Measurements from ENCODE around the gene CPED1.

Gene CPED1

GRCh38 chr7:121323515-121324302 is 335.2 kb downstream of the CPED1 start:
- DNase-seq (ENCODE audit: low read depth): no peak

DNA sequence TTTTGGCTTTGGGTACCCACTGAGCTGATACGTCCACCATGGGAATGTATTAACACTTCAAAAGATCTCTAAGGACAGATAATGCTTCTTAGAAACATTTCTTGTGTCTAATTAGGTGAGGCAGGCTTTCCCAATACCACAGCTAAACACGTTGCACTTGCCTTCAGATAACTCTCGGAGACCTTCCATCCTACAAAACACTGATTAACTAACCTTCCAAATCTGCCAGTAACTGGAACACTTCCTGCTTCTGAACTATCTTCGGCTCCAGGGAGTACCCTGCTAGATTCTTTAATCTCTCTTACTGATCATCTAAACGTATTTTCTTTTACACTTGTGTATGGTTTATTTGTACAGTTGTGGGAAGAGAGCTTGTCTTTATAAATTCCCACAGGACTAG is 339.2 kb downstream of the CPED1 start:
- no peak for DNase-seq (ENCODE audit: low read depth)

DNA sequence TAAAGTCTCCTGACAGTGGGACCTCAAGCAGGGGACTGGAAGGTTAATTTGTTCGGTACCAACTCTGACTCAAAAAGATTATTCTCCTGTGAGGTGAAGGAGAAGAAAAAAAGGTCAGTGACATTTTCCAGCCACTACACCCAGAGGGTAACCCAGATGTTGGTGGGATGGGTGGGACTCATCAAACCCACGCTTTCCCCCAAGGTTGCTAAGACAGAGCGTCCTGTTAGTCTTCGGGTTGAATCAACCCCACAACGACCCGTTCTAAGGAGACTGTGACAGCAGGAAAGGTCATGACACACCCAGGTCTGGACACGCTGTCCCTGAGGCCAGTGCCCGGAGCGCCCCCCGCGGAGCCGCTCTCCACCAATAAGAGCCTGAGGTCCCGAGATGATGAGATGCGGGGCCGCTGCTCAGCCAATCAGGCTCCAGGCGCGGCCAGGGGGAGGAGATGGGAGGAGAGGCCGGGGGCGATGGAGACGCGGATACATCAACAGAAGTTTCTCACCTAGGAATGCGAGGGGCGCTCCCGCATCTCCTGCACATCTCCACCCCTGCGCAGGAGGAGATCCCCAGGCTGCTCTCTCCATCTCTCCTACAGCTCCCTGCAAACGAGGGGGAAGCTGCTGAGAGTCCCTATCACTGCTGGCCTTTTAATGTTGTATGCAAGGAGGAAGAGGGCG is 340.1 kb downstream of the CPED1 start, which contains the start of gene WNT16:
TSS of gene WNT16 (plus strand) at position 493 of the 683 bp plus-strand sequence. CDS start 293 bp downstream, outside the sequence.
- DNase-seq (ENCODE audit: low read depth): no peak

- no peak for DNase-seq (ENCODE audit: low read depth)
Measured at GRCh38 chr7:121329191-121330052, 340.9 kb downstream of the CPED1 start.

GRCh38 chr7:121330053-121330833 is 341.7 kb downstream of the CPED1 start:
- no peak for DNase-seq (ENCODE audit: low read depth)

DNA sequence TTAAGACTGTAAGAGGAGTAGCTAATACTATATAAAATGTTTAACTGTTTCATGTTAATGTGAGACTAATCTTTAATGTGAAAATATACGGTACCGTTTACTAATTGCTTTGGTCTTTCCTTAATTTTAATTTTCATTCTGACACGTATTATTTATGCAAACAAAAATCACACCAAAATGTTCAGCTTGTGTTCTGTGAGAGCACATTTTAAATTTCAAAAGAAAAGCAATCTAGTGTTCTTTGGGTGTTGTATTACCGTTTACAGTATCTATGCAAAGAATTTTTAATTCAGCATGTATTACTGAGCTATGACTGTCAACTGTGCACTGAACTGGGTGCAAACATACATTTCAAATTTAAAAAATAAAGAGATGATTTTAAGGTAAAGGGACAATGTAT is 342.5 kb downstream of the CPED1 start:
- no peak for DNase-seq (ENCODE audit: low read depth)

DNA sequence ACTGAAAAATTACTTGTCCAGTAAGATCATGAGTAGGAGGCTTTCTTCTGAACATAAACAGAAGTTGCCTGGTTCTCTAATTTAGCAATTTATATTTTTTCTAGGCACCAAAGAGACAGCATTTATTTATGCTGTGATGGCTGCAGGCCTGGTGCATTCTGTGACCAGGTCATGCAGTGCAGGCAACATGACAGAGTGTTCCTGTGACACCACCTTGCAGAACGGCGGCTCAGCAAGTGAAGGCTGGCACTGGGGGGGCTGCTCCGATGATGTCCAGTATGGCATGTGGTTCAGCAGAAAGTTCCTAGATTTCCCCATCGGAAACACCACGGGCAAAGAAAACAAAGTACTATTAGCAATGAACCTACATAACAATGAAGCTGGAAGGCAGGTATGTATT is 343.1 kb downstream of the CPED1 start:
- no peak for DNase-seq (ENCODE audit: low read depth)

DNA sequence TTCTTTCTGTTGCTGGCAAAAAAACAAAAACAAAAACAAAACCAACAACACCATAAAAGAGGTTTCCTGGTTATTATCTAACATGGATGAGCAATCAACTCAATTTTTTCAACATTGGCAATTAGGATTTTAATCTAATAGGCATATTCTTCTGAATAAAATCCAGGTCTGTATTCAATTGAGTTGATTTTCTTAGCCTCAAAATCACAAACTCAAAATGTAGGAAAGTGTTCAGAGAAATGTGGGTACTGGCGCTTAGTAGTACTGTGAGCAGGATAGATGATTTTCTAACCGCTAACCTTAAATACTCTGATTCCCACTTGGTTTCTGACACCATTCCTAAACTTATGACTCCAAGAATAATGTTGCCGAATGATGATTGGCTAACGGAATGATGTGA is 345.9 kb downstream of the CPED1 start:
- no peak for DNase-seq (ENCODE audit: low read depth)

DNA sequence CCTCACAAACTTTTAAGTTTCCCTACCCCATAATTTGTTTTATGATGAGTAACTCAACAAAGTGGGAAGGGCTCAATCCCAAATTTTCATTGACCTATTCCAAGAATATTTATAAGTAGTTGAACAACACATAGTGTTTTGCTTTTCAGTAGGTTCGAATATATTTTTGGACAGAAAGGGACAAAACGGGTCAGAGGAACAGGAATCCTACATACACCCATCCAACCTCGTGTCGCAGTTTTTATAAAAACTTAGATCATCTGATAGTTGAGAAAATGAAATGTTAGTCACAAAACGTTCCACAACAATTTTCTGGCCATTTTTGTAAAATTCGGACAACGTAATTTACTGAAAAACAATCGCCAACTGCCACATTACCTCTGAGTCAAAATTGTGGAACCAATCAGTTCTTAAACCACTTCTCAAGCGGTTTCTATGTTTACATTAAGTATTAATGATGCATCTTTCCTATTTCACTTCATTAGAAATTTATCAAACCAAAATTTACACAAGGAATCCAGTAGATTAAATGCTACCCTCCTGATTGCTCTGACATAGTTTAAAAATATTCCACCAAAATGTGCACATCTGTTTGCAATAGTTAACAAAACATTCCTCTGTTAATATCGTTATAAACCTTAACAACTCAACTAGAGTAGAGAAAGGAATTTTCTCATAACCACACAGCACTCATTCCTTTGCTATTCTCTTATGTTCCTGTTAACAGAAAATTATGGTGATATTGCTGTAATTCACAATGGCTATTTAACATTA is 346.6 kb downstream of the CPED1 start:
- DNase-seq (ENCODE audit: low read depth): no peak

DNA sequence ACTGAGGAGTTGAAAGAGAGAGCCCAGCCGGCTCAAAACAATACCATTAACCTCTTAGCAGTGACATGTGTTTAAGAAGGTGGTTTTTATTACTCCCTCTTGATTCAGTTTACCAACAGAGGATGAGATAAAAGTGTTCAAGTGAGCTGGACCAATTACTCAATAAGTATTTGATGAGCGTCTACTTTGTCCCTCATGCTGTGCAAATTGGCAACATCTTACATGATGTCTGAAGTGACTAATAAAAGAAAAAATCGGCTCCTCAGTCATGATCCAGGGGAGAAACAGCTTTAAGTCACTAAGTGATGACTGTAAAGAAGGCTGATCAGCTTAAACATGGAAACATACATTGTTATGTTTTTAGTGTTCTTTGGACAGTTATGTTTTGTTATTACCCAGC is 348.1 kb downstream of the CPED1 start:
- no peak for DNase-seq (ENCODE audit: low read depth)

DNA sequence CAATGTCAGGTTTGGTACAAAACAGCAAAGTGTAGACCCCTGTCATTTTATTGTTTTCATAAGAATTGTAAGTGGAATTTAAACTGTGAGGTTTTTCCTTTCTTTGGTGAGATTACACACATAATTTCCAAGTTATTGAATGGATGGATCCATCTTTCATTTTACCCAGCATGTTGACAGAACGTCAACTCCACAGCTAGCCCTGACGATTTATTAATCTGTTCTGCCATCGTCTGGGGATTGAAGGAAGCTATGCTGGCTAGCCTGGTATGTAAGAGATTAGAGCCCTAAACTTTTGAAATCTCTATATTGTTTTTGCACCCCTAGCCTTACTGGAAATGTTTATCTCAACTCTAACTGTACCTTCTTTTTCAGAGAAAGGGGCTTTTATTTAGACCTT is 348.9 kb downstream of the CPED1 start:
- DNase-seq (ENCODE audit: low read depth): no peak

- no peak for DNase-seq (ENCODE audit: low read depth)
Measured at GRCh38 chr7:121339082-121339481, 350.6 kb downstream of the CPED1 start.

- DNase-seq (ENCODE audit: low read depth): no peak
Measured at GRCh38 chr7:121341933-121342332, 353.4 kb downstream of the CPED1 start.

DNA sequence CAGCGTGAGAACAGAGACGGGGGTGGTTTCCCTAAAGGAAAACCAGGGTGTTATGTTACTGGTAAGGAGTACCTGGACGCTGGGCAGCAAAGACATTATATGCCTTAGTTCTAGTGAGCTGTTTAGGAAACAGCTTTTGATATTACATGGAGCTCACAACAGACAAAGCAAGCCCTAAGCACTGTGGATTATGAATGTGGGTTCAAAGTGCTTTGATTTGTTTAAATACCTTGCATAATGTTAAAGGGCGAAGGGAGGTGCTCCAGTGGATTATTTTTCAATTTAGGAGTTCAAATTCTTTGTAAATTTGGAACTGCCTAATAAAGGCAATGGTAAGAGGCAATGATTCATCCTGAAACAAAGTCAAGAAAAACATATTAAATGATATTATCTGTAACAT is 354.1 kb downstream of the CPED1 start:
- DNase-seq (ENCODE audit: low read depth): no peak

GRCh38 chr7:121343302-121343701 is 354.8 kb downstream of the CPED1 start:
- DNase-seq (ENCODE audit: low read depth): no peak

- DNase-seq (ENCODE audit: low read depth): no peak
Measured at GRCh38 chr7:121344093-121344492, 355.6 kb downstream of the CPED1 start.

GRCh38 chr7:121344497-121344896 is 356.0 kb downstream of the CPED1 start:
- no peak for DNase-seq (ENCODE audit: low read depth)

All from activated gamma-delta T cell treated with anti-CD3 and anti-CD28 coated beads, Interleukin-2, amount 50 U/mL, for 16 hours (primary cell).